B cell (primary cell): ENCODE measurements around the gene SLC30A7. TPM values are rescaled to one million over a fixed set of nuclear protein-coding genes. Genes with fewer than 3 reads are reported as not detected.

Source experiments
- ATAC-seq: fragments of 200-7000 bp; cut with Tn5 transposase; one replicate; pipeline ENCODE4 v1.10.0; 2021; ENCODE audit warnings: low read depth, mild to moderate bottlenecking, moderate number of reproducible peaks, moderate library complexity
- CTCF ChIA-PET: fragments of 350-600 bp; sonication (Branson Sonifier 250); formaldehyde crosslinking; loops from one replicate; lab custom pipeline; 2021; ENCODE audit warnings: antibody characterized with exemption, inconsistent platforms; lab: Charles Lee
- POLR2A ChIA-PET: fragments of 350-600 bp; sonication (Branson Sonifier 250); formaldehyde crosslinking; loops from one replicate; lab custom pipeline; 2021; ENCODE audit warnings: antibody characterized with exemption; lab: Charles Lee
- DNase-seq: peaks from one replicate; pipeline ENCODE4 v3.0.0; 2013
- H2AFZ ChIP-seq: 2 replicates; pipeline ENCODE4 v1.6.1; 2012; ENCODE audit warnings: mild to moderate bottlenecking, low read depth, low read length; ENCODE audit not compliant: insufficient read depth, poor library complexity, severe bottlenecking
- H3K27ac ChIP-seq, 2 donors: 1 replicate in 1 of 2; 2 replicates in 1 of 2; pipeline ENCODE4 v1.5.1; 2012 to 2013; ENCODE audit warnings: low read length in 2 of 2, mild to moderate bottlenecking in 2 of 2, moderate library complexity in 1 of 2
- H3K27me3 ChIP-seq, 4 experiments: fragments of 200-600 bp in 1 of 4; sonication (generic) in 1 of 4; replicated peaks in 1 of 4; 1 replicate in 2 of 4; 2 replicates in 2 of 4; pipeline versions ENCODE4 v1.6.1 to v1.7.0; 2013 to 2016; ENCODE audit warnings: low read length in 3 of 4, mild to moderate bottlenecking in 2 of 4, mixed read lengths in 1 of 4, moderate library complexity in 1 of 4; ENCODE audit not compliant: insufficient read depth in 4 of 4, control insufficient read depth in 3 of 4; ENCODE audit errors: control extremely low read depth in 1 of 4
- H3K36me3 ChIP-seq, 2 experiments: replicated peaks in 1 of 2; 1 replicate in 1 of 2; 2 replicates in 1 of 2; pipeline versions ENCODE4 v1.6.1 to v1.7.1; 2013; ENCODE audit warnings: low read length in 1 of 2; ENCODE audit not compliant: insufficient read depth in 2 of 2, control insufficient read depth in 1 of 2; ENCODE audit errors: control extremely low read depth in 1 of 2, extremely low read depth in 1 of 2
- H3K4me1 ChIP-seq, 2 donors: fragments of 200-600 bp in 1 of 2; sonication (generic) in 1 of 2; 1 replicate in 1 of 2; 2 replicates in 1 of 2; pipeline versions ENCODE4 v1.5.1 to v1.6.1; 2013 to 2017; ENCODE audit warnings: low read length in 2 of 2; ENCODE audit not compliant: control insufficient read depth in 2 of 2, insufficient read depth in 2 of 2
- H3K4me2 ChIP-seq: replicated peaks from 2 replicates; pipeline ENCODE3; 2012; ENCODE audit warnings: mild to moderate bottlenecking, low read depth, low read length; ENCODE audit not compliant: poor library complexity, severe bottlenecking
- H3K4me3 ChIP-seq, 5 experiments: fragments of 200-600 bp in 1 of 5; sonication (generic) in 1 of 5; 1 replicate in 3 of 5; 2 replicates in 2 of 5; pipeline versions ENCODE4 v1.5.1 to v1.7.0; 2011 to 2016; ENCODE audit warnings: low read length in 4 of 5, mild to moderate bottlenecking in 4 of 5, low read depth in 2 of 5, control low read depth in 1 of 5, moderate library complexity in 1 of 5; ENCODE audit not compliant: insufficient read depth in 1 of 5; ENCODE audit errors: control extremely low read depth in 1 of 5, extremely low read depth in 1 of 5
- H3K79me2 ChIP-seq: fragments of 200-600 bp; sonication (generic); one replicate; pipeline ENCODE4 v1.6.0; 2016; ENCODE audit warnings: low read length; ENCODE audit not compliant: control insufficient read depth, insufficient read depth
- H3K9ac ChIP-seq: fragments of 200-600 bp; sonication (generic); 2 replicates; pipeline ENCODE4 v1.6.1; 2017; ENCODE audit warnings: mild to moderate bottlenecking, low read length, moderate library complexity
- H3K9me3 ChIP-seq, 3 donors: one replicate each; pipeline versions ENCODE4 v1.6.1 to v1.7.1; 2013; ENCODE audit warnings: low read length in 2 of 3; ENCODE audit not compliant: control insufficient read depth in 2 of 3, insufficient read depth in 1 of 3; ENCODE audit errors: control extremely low read depth in 1 of 3
- H4K20me1 ChIP-seq: 2 replicates; pipeline ENCODE4 v1.6.0; 2012; ENCODE audit warnings: mild to moderate bottlenecking, low read length; ENCODE audit not compliant: insufficient read depth, control insufficient read depth, poor library complexity, severe bottlenecking
- H3K27ac Mint-ChIP-seq: one replicate; pipeline ENCODE4 v1.8.0; 2021; ENCODE audit warnings: mixed read lengths
- H3K27me3 Mint-ChIP-seq: one replicate; pipeline ENCODE4 v1.8.0; 2021; ENCODE audit warnings: mixed read lengths
- H3K4me1 Mint-ChIP-seq: one replicate; pipeline ENCODE4 v1.8.0; 2021; ENCODE audit warnings: mixed read lengths
- H3K4me3 Mint-ChIP-seq: one replicate; pipeline ENCODE4 v1.8.0; 2021; ENCODE audit warnings: mixed read lengths
- H3K9me3 Mint-ChIP-seq: one replicate; pipeline ENCODE4 v1.8.0; 2022; ENCODE audit warnings: mixed read lengths; ENCODE audit not compliant: insufficient read depth
- EZH2 ChIP-seq: IDR thresholded peaks from 2 replicates; pipeline ENCODE4 v1.6.1; 2012; ENCODE audit warnings: borderline replicate concordance, low read depth, mild to moderate bottlenecking, moderate library complexity, low read length; ENCODE audit not compliant: insufficient read depth, poor library complexity, severe bottlenecking
- WGBS: methylation state at CpG from one replicate; pipeline ENCODE4 v1.1.5; 2013; ENCODE audit warnings: missing lambda C conversion rate; ENCODE audit not compliant: insufficient coverage; 5-methylcytosine and 5-hydroxymethylcytosine counted together
- intact Hi-C: fragments of 100-400 bp; cut with micrococcal nuclease; formaldehyde crosslinking; loops from one replicate; pipeline ENCODE4 v1.10.0; 2022
- polyA plus RNA-seq: library from polyadenylated mRNA; depleted of rRNA; stranded (reverse); fragments of >200 nt; gene quantifications from 2 replicates; pipeline ENCODE4 v1.2.3, GENCODE V29; 2012
- total RNA-seq, 2 donors: library from RNA; stranded (reverse); fragments of 120-200 nt in 1 of 2; gene quantifications; 1 replicate in 1 of 2; 2 replicates in 1 of 2; pipeline versions ENCODE4 v1.2.3 to v1.2.4, GENCODE V29; 2013 to 2022
- TF ChIP-seq, protein P1 (sequence below): fragments of 200-600 bp; IDR thresholded peaks from one replicate; pipeline ENCODE4 v1.8.0; 2022; ENCODE audit warnings: antibody characterized with exemption, mild to moderate bottlenecking

Gene SLC30A7
- total and polyA plus RNA-seq, 2 donors (not counting 1 experiment from before 2014, with no cell fraction given), result 5.2 to 28.6 TPM

GRCh38 chr1:101028466-101028865 is 132.6 kb downstream of the SLC30A7 start:
- peak overlapping the region; percentile 57 to 85 for H3K27ac ChIP-seq
- CTCF ChIA-PET, result interaction anchor here (0.8 to 4.8 kb wide), 5 partner anchors 95 to 329 kb away, joined by 3 to 24 read pairs (median 5); no protein-coding TSS in a partner anchor

DNA sequence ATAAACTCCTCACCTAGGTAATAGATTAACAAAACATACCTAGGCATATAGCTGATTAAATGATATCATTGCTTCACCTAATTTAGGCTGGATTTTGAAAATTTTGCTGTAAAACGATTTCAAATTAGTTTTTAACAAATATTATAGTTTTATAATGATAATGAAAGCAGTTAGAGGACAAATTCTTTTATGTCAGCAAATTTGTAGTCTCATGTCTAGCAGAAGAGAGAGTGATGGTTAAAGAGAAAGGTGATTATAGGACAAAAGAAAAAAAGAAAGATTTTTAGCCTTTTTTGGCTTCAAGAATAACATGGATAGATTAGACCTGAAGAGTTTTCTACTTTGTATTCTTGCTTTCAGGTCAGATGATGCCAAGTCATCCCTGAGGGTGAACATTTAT is 133.3 kb downstream of the SLC30A7 start:
- Mint-ChIP-seq H3K27me3 (no peaks in the 10 kb centered on the region), H3K9me3 (peaks cover 1% of the 10 kb centered on the region), H3K27ac (peak overlapping the region; percentile 70), H3K4me1 (peaks cover 62% of the 10 kb centered on the region), H3K4me3 (peak overlapping the region; percentile 73)
- Histone ChIP-seq H3K79me2 (peaks cover 97% of the 10 kb centered on the region), H3K9me3 (no peaks in the 10 kb centered on the region), H3K4me3 (peak overlapping the region in 3 of 5 experiments; percentile 34 to 95 (median 36)), H3K9ac (peak overlapping the region; percentile 89), H3K27me3 (no peaks in the 10 kb centered on the region), H3K4me2 (peak overlapping the region; percentile 80), H4K20me1 (no peaks in the 10 kb centered on the region), H2AFZ (peak overlapping the region; percentile 4), H3K36me3 (no peaks in the 10 kb centered on the region), H3K27ac (peak overlapping the region; percentile 57 to 85), H3K4me1 (peaks cover 45 to 59% of the 10 kb centered on the region in 2 donors)
- WGBS, result no CpG with 5 or more reads among the region's 1 CpG
- TF ChIP-seq EZH2, result no peak
- TF ChIP-seq, protein P1, sequence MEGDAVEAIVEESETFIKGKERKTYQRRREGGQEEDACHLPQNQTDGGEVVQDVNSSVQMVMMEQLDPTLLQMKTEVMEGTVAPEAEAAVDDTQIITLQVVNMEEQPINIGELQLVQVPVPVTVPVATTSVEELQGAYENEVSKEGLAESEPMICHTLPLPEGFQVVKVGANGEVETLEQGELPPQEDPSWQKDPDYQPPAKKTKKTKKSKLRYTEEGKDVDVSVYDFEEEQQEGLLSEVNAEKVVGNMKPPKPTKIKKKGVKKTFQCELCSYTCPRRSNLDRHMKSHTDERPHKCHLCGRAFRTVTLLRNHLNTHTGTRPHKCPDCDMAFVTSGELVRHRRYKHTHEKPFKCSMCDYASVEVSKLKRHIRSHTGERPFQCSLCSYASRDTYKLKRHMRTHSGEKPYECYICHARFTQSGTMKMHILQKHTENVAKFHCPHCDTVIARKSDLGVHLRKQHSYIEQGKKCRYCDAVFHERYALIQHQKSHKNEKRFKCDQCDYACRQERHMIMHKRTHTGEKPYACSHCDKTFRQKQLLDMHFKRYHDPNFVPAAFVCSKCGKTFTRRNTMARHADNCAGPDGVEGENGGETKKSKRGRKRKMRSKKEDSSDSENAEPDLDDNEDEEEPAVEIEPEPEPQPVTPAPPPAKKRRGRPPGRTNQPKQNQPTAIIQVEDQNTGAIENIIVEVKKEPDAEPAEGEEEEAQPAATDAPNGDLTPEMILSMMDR, result no peak
- DNase-seq, result no peak
- intact Hi-C loops, result loop anchor here (5.0 to 10.0 kb wide), 5 partner anchors 38 to 278 kb away; no protein-coding TSS in a partner anchor
- POLR2A ChIA-PET, result interaction anchor here (2.1 kb wide), 1 partner anchor 209 kb away, joined by 8 read pairs; no protein-coding TSS in a partner anchor
- ATAC-seq, result no peak
- CTCF ChIA-PET, result interaction anchor here (0.9 to 4.8 kb wide), 4 partner anchors 209 to 328 kb away, joined by 3 to 24 read pairs (median 6); no protein-coding TSS in a partner anchor

More at GRCh38 chr1:101028466-101028865, 132.6 kb downstream of the SLC30A7 start:
- POLR2A ChIA-PET, result interaction anchor here (1.1 to 2.1 kb wide), 2 partner anchors 15 to 210 kb away, joined by 3 to 8 read pairs; no protein-coding TSS in a partner anchor
- Histone ChIP-seq H4K20me1 (no peaks in the 10 kb centered on the region), H3K4me3 (peak overlapping the region; percentile 24 to 95 (median 36)), H3K36me3 (no peaks in the 10 kb centered on the region), H3K27me3 (no peaks in the 10 kb centered on the region), H3K9me3 (no peaks in the 10 kb centered on the region), H3K4me2 (peak overlapping the region; percentile 80), H2AFZ (peak overlapping the region; percentile 30), H3K9ac (peak overlapping the region; percentile 89), H3K79me2 (peaks cover 97% of the 10 kb centered on the region), H3K4me1 (peaks cover 47 to 53% of the 10 kb centered on the region in 2 donors)
- no peak for TF ChIP-seq EZH2
- TF ChIP-seq, protein P1, result no peak
- intact Hi-C loops, result loop anchor here (5.0 to 10.0 kb wide), 5 partner anchors 39 to 279 kb away; no protein-coding TSS in a partner anchor
- Mint-ChIP-seq H3K27me3 (no peaks in the 10 kb centered on the region), H3K4me3 (peak overlapping the region; percentile 73), H3K9me3 (no peaks in the 10 kb centered on the region), H3K27ac (peak overlapping the region; percentile 43), H3K4me1 (peaks cover 61% of the 10 kb centered on the region)
- DNase-seq (no peak), ATAC-seq (no peak)
- no CpG with 5 or more reads among the region's 2 CpGs for WGBS
